Glomerular visceral epithelial cell (primary cell): ENCODE results near the gene STXBP2.

Experiments
- DNase-seq: peaks from one replicate; pipeline ENCODE4 v3.0.0-alpha.2; 2016; ENCODE audit errors: extremely low spot score

The STXBP2 gene

DNA sequence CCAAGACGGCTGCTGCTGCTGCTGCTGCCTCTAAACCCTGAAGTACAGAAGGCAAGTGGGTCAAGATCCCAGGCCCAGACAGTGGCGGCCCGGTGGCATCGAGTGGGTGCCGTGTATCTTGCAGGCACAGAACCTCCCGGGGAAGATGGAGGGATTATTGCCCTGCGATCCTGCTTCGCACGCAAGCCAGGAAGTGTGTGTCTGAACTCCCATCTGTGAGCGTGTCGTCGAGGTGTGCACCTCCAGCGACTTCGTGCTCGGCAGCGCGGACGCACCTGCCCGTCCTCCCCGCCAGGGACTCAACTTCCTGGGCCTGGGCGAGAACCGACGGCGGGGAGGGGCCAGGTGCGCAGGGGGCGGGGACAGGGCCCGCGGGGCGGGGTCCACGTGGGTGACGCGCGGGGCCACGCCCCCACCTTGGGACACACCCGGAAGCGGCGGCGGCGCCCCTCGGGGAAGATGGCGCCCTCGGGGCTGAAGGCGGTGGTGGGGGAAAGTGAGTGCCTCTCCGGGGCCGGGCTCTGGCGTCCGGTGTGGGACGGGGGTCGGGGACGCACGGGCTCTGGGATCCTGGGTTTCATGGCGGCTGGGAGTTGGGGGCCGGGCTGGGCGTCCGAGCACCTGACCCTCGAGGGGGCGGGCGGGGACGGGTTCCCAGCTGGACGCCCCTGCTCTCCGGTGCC is at the start of gene STXBP2:
STXBP2 (plus strand) TSS at position 420 of the 683 bp plus-strand sequence; CDS start at position 460, 40 bp downstream.
- peak; percentile 82 for DNase-seq

DNA sequence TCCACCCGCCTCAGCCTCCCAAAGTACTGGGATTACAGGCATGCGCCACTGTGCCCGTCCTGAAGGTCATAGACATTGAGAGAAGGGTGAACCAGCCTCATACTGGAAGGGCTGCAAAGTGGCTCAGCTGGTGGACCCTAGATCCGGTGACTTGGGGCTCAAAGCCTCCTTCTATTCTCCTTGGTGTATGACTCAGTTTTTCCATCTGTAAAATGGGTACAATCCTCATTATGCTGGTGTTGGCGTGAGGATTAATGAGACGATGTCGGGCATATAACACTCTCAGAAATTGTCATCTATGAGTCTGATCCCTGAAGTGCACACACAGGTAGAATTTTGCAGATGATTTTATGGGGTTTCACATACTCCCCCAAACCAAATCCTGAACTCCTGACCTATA is 47.1 kb upstream of the STXBP2 start:
- DNase-seq = no peak

DNA sequence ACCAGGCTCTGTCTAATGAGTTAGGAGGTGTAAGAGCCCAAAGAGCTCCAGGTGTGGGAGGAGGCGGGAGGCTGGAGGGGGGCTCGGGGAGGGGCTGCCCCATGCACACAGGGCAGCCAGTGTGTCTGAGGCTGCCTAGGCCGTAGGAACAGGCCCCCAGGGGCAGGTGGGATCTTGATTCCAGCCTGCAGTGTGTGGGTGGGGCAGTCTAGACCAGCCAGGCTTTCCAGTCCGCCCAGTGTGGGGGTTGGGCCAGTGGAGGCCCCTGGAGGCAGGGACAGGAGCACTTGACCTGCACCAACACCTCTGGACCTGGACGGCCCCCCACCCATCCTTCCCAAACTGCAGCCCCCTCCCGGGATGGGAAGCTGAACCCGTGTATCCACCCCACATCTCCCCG is 46.7 kb upstream of the STXBP2 start:
- DNase-seq = no peak

DNA sequence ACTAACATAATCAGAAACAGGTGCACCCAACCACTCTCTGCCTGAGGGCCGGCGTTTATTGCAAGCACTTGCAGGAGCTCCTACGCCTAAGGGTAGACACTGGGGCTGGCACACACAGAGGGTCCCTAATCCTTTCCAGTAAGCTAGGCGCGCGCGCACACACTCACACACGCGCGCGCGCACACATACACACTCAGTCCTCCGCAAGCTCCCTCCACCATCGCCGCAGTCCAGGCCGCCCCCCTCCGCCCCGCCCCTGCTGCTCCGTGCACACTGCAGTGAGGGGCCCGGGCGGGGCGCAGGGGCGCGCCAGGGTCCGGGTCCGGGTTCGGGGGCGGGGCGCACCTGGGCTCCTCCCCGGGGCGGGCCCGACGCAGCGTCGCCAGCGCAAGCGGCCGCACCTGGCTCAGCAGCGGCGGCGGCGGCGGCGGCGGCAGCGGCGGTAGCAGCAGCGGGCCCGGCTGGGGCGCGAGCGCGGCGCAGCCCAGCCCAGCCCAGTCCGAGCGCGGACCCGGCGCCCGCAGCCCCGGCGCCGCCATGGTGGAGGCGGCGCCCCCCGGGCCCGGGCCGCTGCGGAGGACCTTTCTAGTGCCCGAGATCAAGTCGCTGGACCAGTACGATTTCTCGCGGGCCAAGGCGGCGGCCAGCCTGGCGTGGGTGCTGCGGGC is 41.3 kb upstream of the STXBP2 start, which contains the start of gene CAMSAP3:
CAMSAP3 (plus strand) TSS at position 398 of the 668 bp plus-strand sequence; CDS start at position 538, 140 bp downstream.
- DNase-seq = peak; percentile 46

DNA sequence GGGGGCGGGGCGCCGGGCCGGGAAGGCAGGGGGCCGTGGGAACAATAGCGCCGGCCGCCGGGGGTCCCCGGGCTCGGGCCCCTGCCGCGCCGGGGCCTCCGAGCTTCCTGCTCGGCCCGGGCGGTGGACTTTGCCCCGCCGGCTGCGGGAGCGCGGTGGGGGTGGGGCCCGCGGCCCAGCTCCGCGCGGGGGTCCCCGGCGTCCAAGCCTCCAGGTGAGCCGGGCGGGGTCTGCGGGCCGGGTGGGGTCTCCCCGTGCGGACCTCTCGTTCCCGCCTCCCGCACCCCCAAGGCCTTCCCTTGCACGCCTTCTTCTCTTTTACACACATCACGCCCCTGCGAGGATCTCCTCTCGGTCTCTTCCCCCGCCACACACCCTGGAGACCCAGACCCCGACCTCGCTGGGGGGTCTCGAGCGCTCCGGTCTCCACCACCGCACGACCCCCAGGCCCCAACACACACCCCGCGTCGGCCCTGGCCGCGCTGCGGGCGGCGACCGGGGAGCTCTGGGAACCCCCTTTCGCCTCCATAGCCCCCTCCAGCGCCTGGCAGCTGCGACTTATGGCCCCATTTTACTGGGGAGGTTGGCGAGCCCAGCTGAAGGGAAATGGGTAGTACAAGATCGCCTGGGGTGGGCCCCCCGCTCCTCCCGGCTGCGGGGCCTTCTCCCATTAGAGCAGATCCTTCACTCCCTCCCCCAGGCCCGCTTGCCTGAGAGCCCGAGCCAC is 40.5 kb upstream of the STXBP2 start:
- no peak for DNase-seq

DNA sequence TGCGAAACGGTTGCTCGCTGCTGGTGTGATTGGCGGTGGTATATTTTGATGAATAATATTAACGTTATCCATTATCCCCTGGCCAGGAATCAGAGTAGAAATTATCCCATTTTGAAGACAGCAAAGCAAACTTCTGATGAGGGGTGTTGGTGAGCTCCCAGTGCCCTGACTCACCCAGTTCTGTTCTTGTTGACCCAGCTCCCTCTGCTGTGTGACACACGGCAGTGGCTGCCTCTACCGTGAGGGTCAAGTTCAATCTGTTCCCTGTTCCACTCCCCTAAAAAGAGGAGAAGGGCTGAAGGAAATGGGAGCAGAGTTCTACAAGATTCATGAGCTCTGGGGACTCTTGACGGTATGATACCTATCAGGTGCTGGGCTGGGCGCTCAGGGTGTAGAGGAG is 39.2 kb upstream of the STXBP2 start:
- no peak for DNase-seq

DNA sequence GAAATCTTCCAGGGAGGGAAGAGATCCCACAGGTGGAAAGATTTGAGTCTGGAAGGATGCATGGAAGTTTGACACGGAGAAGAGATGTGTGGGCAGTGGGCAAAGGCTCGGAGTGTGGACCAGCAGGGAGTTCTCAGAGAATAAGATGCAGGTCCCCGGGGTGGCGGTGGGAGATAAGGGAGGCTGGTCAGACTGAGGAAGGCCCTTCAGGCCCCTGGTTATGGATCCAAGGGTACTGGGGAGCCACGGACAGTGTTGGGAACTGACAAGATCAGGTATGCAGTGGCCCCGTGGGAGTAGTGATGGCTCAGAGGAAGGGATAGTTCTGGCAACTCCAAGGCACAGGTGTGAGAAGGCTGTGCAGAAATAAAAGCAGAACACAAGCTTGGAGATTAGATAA is 38.7 kb upstream of the STXBP2 start:
- no peak for DNase-seq

DNA sequence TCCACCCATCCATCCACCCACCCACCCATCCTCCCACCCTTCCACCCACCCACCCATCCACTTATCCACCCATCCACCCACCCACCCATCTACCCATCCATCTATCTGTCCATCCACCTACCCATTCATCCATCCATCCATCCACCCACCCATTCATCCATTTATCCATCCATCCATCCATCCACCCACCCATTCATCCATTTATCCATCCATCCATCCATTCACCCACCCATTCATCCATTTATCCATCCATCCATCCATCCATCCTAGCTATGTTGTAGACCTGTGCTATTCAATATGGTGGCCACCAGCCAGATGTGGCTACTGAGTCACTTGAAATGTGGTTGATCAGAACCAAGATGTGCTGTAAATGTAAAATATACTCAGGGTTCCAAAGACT is 36.2 kb upstream of the STXBP2 start:
- no peak for DNase-seq

DNA sequence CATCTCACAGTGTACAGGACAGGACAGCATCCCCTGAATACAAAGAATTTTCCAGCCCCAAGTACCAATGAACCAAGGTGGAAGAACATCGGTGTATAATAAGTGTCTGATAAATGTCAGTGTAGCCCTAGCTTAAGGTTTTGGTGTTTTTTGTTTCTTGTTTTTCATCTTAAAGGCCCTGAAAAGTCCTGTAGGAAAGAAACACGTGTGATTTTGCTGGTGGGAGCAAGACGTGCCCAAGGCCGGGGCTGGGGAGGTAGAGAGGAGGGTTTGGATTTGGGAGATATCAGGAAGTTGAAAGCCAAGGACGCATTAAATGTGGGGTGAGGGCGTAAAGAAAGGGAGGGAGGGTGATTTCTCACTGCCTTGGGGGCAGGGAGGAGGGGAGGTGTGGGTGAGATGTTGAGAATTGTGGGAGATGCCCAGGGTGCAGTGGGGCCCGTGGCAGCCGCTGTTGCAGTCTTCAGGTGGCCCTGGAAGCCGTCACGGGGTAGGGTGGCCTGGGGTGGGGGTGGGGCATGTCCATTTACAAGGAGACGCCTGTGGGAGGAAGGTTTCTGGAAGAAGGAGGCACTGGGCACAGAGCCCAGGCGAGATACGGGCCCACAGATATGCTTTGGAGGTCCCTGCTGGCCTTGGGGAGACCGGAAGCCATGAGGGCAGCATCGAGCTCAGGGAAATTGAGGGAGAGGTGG is 34.5 kb upstream of the STXBP2 start:
- DNase-seq = no peak

DNA sequence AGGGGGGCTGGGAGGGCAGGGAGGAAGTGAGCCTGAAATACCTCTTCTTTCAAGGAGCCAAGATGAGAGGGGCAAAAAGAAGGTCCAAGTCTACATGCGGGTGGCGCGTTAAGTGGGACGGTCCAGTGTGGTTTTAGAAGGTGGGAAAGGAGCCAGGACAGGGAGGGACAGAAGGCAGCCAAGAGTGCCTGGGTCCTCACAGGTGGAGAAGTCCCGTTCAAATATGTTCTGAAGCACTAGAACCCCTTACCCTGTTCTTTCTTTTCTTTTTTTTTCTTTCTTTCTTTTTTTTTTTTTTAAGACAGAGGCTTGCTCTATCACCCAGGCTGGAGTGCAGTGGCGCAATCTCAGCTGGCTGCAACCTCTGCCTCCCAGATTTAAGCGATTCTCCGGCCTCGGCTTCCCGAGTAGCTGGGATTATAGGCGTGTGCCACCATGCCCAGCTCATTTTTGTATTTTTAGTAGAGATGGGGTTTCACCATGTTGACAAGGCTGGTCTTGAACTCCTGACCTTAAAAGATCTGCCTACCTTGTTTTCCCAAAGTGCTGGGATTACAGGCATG is 33.9 kb upstream of the STXBP2 start:
- DNase-seq = no peak

DNA sequence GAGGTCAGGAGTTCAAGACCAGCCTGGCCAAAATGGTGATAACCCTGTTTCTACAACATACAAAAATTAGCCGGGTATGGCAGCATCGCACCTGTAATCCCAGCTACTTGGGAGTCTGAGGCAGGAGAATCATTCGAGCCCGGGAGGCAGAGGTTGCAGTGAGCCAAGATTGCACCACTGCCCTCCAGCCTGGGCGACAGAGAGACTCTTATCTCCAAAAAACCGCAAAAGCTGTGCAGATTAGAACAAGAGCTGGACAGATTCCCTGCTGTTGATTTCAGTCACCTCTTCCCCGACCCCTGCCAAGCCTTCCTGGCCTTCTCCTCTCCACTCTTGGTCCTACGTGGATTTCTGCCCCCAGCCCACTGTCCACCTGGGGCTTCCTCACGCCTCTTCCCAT is 33.0 kb upstream of the STXBP2 start:
- DNase-seq = no peak

DNA sequence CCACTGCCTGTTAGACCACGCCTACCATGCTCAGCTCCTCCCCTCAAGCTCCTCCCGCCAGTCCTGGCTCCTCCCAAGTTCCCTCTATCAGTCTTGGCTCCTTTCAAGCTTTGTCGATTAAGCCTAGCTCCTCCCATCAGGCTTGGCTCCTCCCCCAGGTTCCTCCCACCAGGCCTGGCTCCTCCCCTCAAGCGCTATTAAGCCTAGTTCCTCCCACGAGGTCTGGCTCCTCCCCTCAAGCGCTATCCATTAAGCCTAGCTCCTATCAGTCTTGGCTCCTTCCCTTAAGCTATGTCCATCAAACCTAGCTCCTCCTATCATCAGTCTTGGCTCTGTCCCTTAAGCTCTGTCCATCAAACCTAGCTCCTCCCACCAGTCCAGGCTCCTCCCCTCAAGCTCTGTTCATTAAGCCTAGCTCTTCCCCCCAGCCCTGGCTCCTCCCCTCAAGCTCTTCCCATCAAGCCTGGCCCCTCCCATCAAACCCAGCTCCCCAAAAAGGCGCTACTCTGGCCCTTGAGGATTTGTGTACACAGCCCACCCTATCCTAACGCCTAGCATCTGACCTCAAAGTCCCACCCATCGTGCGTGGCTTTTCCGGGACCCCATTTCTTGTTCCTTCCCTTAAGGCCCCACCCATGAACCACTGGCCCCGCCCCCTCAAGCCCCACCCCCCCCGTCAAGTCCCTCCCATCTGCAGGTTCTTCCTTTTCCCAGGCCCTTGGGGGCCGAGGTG is 31.3 kb upstream of the STXBP2 start:
- peak; percentile 21 for DNase-seq

DNA sequence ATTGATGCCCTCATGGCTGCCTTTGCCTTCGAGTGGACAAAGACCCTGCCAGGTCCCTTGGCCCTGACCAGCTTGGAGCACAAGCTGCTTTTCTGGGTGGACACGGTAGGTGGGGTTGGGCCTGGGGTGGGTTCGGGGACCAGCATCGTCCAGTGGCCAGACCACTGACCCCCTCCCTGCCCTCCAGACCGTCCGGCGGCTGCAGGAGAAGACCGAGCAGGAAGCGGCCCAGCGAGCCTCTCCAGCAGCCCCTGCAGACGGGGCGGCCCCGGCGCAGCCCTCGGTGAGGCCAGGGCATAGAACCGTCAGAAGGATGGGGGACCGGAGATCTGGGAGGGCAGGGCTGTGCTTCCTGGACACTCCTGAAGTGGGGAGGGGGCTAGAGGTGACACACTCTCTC is 30.6 kb upstream of the STXBP2 start:
- no peak for DNase-seq

DNA sequence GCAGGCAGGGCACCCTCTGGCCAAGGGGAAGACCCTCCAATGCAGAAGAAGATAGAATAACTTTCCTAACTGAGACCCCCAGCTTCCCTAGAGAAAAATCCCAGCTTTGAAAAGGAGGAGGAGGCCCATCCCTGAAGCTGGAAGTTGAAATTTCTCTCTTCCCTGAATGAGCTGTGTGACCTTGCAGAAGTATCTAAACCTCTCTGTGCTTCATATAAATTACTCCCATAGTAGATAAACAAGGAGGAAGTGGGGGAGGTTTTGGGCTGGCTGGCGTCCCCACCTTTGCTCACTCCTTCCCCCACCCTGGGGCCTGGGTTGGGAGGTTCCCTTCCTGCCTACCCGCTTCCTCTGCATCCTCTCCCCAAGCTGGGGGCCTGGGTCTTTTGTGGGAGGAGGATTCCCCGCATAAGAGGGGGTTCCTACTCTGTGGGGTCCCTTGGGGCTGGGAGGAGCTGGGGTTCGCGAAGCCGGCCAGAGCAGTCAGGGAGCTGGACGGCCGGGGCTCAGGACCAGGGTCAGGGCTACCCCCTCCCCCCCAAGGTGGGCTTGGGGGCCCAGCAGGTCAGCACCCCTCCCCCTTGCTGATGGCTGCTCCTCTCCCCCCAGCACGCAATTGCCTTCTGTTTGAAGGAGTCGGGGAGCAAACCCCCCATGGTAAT is 29.6 kb upstream of the STXBP2 start:
- DNase-seq = no peak

DNA sequence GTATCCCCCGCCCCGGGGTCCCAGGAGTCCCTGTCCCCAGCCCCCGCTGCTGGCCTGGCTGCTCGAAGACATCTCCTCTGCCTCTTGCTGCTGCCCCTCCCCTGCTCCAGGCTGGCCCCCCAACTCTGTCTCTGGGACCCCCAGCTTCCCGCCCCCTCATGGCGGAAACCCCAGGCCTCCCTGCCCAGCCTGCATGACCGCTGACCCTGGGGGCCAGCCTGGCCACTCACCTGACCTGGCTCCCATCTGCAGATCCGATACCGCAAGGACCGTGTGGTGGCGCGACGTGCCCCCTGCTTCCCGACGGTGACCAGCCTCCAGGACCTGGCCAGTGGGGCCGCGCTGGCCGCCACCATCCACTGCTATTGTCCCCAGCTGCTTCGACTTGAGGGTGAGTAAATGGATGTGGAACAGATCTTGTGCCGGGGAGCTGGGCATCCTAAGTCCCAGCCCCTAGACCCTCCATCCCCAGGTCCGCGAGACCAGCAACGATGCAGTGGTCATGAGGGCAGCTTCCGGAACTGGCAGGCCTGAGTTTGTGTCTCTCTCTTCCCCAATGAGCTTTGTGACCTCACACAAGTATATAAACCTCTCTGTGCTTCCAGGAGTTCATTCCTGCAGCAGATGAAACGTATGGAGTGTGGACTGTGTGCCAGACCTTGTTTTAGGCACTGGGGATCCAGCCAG is 28.9 kb upstream of the STXBP2 start:
- no peak for DNase-seq

DNA sequence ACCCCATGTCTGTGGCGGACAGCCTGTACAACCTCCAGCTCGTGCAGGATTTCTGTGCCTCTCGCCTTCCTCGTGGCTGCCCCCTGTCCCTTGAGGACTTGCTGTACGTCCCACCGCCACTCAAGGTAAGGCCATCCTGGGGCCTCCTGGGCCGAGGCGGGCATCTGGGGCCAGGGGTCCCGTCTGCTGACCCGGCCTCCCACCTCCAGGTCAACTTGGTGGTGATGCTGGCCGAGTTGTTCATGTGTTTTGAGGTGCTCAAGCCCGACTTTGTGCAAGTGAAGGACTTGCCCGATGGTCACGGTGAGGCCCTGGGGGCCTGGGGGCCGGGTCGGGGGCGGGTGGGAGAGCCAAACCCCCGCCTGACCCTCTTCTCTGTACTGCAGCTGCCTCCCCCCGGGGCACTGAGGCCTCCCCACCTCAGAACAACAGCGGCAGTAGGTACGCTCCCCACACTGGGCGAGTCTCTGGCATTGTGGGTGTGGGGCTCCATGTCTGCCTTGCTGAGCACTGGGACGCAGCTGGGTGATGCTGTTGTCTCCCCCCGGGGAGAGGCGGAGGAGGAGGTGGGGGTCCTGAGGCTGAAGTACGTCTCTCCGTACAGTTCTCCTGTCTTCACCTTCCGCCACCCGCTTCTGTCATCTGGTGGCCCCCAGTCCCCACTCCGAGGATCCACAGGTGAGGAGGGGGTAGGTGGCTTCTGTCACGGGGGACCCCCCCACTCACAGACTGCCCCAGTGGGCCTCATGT is 26.2 kb upstream of the STXBP2 start:
- DNase-seq = no peak

DNA sequence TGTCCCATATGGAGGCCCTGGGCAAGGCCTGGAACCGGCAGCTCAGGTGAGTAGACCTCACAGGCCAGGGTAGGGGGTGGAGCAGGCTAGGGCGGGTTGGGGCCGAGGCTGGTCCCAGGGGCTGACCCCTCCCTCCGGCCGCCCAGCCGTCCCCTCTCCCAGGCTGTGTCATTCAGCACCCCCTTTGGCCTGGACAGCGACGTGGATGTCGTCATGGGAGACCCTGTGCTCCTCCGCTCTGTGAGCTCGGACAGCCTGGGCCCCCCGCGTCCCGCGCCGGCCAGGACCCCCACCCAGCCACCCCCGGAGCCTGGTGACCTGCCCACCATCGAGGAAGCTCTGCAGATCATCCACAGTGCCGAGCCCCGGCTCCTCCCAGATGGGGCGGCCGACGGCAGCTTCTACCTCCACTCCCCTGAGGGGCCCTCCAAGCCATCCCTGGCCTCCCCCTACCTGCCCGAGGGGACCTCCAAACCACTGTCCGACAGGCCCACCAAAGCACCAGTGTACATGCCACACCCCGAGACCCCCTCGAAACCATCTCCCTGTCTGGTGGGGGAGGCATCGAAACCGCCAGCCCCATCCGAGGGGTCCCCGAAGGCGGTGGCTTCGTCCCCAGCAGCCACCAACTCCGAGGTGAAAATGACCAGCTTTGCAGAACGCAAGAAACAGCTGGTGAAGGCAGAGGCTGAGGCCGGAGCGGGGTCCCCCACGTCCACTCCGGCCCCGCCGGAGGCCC is 25.2 kb upstream of the STXBP2 start:
- no peak for DNase-seq
